Kidney epithelial cell (primary cell): Measurements from ENCODE around the gene KATNAL1. TPM values are rescaled to one million over a fixed set of nuclear protein-coding genes. Genes with fewer than 3 reads are reported as not detected.

ENCODE experiments used
- DNase-seq: peaks from one replicate; pipeline ENCODE4 v3.0.0-alpha.2; 2010; ENCODE audit warnings: low read depth
- H3K27me3 ChIP-seq: 2 replicates; pipeline ENCODE4 v1.6.0; 2011; ENCODE audit warnings: low read length; ENCODE audit not compliant: control insufficient read depth, insufficient read depth
- H3K36me3 ChIP-seq: 2 replicates; pipeline ENCODE4 v1.5.1; 2011; ENCODE audit warnings: low read length; ENCODE audit not compliant: control insufficient read depth, insufficient read depth
- H3K4me3 ChIP-seq: 2 replicates; pipeline ENCODE4 v1.5.1; 2011; ENCODE audit warnings: low read depth, mild to moderate bottlenecking, control low read depth, low read length
- total RNA-seq: library from RNA; depleted of rRNA; stranded (reverse); fragments of >200 nt; gene quantifications from 2 replicates; pipeline ENCODE4 v1.2.3, GENCODE V29; 2015
- TF ChIP-seq, protein P1 (sequence below): IDR thresholded peaks from 2 replicates; pipeline ENCODE4 v1.5.1; 2011; ENCODE audit warnings: mild to moderate bottlenecking, moderate library complexity, low read length, control low read depth, inconsistent platforms; ENCODE audit not compliant: insufficient read depth, poor library complexity, severe bottlenecking

Gene KATNAL1
- total RNA-seq, 1 donor from 2014 or later: 13.3 TPM

DNA sequence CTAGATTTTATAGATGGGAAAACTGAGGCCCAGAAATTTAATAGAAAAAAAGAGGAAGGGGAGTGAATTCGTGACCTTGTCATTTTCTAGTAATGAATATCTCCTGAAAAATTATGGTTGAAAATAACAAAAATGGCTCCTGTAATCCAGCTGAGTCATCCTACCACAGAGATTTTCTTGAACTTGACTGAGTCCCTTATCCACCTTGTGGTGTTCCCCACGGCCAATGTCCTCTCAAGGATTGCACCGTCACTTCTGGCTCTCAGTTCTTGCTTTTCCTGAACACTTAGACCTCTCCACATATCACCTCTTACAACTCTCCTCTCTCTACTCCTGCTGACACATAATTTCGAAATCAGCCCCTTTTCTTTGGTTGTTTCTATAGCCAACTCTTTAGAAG is 1.2 kb upstream of the KATNAL1 start:
- DNase-seq: no peak
- no peak overlapping the region for H3K4me3 ChIP-seq
- TF ChIP-seq, protein P1, sequence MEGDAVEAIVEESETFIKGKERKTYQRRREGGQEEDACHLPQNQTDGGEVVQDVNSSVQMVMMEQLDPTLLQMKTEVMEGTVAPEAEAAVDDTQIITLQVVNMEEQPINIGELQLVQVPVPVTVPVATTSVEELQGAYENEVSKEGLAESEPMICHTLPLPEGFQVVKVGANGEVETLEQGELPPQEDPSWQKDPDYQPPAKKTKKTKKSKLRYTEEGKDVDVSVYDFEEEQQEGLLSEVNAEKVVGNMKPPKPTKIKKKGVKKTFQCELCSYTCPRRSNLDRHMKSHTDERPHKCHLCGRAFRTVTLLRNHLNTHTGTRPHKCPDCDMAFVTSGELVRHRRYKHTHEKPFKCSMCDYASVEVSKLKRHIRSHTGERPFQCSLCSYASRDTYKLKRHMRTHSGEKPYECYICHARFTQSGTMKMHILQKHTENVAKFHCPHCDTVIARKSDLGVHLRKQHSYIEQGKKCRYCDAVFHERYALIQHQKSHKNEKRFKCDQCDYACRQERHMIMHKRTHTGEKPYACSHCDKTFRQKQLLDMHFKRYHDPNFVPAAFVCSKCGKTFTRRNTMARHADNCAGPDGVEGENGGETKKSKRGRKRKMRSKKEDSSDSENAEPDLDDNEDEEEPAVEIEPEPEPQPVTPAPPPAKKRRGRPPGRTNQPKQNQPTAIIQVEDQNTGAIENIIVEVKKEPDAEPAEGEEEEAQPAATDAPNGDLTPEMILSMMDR: no peak

DNA sequence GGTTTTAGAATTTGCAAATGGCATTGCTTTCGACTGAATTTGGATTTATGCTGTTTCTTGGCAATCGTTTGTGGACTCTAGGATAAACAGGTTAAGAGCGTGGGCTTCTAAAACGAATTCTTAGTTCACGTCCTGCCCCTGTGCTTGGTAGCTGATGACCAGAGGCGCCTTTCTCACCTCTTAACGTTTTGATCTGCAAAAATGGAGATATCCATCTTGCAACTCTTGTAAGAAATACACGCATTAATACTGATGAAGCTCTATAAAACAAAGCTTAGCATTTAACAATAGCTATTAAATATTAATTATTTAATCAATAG is 580 bp upstream of the KATNAL1 start:
- peak overlapping the region; percentile 92 for H3K4me3 ChIP-seq
- TF ChIP-seq, protein P1: no peak
- DNase-seq: no peak

More for the DNA sequence above, 1.2 kb upstream of the KATNAL1 start:
- Histone ChIP-seq H3K27me3 (no peaks in the 10 kb centered on the region), H3K36me3 (no peaks in the 10 kb centered on the region)

DNA sequence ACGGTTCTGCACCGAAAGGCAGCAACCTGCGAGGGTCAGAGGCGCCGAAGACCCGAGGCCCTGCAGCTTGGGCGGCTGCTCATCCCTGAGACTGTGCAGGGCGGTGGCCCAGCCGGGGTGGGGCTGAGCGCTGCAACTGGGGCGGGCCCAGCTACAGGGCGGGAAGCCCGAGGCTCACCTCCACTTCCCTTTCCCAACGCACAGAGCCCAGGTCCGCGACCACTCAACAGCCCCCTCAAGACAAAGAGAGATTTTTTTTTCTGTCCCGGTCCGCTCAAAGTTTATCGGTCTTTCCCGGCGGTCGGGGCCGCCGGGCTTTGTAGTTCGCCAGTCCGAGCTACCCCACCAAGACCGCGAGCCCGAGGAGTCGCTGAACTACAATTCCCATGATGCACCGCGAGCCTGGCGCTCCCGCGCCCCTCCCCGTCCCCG is 573 bp downstream of the KATNAL1 start:
- Histone ChIP-seq H3K4me3 (peak overlapping the region; percentile 92), H3K27me3 (no peaks in the 10 kb centered on the region), H3K36me3 (no peaks in the 10 kb centered on the region)
- peak; percentile 60 for DNase-seq
- TF ChIP-seq, protein P1: no peak

More for the DNA sequence above, 580 bp upstream of the KATNAL1 start:
- H3K36me3 ChIP-seq: no peaks in the 10 kb centered on the region
- no peaks in the 10 kb centered on the region for H3K27me3 ChIP-seq

DNA sequence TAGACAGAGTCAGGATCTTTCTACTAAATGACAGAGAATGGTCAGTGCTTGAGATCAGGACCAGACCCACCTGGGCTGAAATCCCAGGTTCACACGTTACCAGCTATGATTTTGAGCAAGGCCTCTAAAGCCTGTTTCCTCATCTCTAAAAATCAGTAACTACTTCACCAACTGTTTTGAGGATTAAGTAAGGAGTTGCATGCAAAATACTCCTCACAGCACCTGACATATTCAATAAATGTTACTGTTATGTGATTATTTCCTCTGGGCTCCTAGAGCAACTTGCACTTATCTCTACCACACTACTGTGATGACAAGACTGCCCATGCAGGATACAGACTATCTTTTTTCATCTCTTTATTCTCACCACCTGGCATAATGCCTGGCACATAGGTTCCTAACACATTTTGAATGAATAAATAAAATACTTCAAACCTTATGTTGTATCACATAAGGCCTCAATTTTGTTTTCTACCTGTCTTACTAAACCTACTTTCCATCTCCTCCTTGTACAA is 1.8 kb downstream of the KATNAL1 start:
- H3K4me3 ChIP-seq: no peak overlapping the region
- TF ChIP-seq, protein P1: no peak
- no peak for DNase-seq
- no peaks in the 10 kb centered on the region for H3K27me3 ChIP-seq
- no peaks in the 10 kb centered on the region for H3K36me3 ChIP-seq

DNA sequence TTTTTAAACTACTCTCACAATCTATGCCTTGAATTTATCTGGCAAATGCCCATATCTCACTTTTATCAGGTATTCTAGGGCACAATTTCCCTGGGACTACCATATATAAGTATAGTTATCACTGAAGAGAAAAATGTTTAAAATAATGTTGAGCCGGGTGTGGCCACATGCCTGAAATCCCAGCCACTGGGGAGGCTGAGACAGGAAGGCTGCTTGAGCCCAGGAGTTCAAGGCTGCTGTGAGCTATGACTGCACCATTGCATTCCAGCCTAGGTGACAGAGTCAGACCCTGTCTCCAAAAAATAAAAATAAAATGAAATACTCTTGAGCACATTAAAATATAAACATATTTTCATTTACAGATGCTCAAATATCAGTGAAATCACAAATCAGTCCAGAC is 4.1 kb downstream of the KATNAL1 start:
- Histone ChIP-seq H3K27me3 (no peaks in the 10 kb centered on the region), H3K4me3 (no peak overlapping the region), H3K36me3 (no peaks in the 10 kb centered on the region)
- no peak for DNase-seq
- TF ChIP-seq, protein P1: no peak

DNA sequence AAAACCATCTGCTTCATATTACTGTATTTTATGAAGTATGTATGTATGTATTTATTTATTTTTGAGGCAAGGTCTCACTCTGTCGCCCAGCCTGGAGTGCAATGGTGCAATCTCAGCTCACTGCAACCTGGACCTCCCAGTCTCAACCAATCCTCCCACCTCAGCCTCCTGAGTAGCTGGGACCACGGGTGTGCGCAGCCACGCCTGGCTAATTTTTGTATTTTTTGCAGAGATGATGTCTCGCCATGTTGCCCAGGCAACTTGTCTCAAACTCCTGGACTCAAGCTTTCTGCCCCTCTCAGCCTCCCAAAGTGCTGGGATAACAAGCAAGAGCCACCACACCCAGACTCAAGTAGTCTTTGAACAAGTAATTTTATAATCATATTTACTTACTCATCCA is 5.5 kb downstream of the KATNAL1 start:
- H3K4me3 ChIP-seq: no peak overlapping the region
- TF ChIP-seq, protein P1: no peak
- no peaks in the 10 kb centered on the region for H3K27me3 ChIP-seq
- DNase-seq: no peak
- H3K36me3 ChIP-seq: no peaks in the 10 kb centered on the region
